RWPE1 (cell line): ENCODE measurements around the gene PLA2G2C.

ENCODE experiments used
- CTCF ChIA-PET: fragments of 350-600 bp; sonication (Branson Sonifier 250); formaldehyde crosslinking; extraction: SDS; loops from one replicate; lab custom pipeline; 2021; lab: Yijun Ruan, JAX
- POLR2A ChIA-PET: fragments of 400-600 bp; formaldehyde crosslinking; extraction: SDS; loops from one replicate; lab custom pipeline; 2020; ENCODE audit warnings: antibody characterized with exemption; ENCODE audit not compliant: low non-redundant PET; lab: Yijun Ruan, JAX
- DNase-seq: peaks from one replicate; pipeline ENCODE4 v3.0.0; 2012; ENCODE audit warnings: low spot score
- H3K27ac ChIP-seq: fragments of 450-650 bp; 2 replicates; pipeline ENCODE4 v1.5.1; 2017
- TF ChIP-seq, protein P1 (sequence below): fragments of 450-650 bp; conservative IDR thresholded peaks from 2 replicates; pipeline ENCODE4 v1.5.1; 2017; ENCODE audit warnings: low read depth, mild to moderate bottlenecking

The PLA2G2C gene

DNA sequence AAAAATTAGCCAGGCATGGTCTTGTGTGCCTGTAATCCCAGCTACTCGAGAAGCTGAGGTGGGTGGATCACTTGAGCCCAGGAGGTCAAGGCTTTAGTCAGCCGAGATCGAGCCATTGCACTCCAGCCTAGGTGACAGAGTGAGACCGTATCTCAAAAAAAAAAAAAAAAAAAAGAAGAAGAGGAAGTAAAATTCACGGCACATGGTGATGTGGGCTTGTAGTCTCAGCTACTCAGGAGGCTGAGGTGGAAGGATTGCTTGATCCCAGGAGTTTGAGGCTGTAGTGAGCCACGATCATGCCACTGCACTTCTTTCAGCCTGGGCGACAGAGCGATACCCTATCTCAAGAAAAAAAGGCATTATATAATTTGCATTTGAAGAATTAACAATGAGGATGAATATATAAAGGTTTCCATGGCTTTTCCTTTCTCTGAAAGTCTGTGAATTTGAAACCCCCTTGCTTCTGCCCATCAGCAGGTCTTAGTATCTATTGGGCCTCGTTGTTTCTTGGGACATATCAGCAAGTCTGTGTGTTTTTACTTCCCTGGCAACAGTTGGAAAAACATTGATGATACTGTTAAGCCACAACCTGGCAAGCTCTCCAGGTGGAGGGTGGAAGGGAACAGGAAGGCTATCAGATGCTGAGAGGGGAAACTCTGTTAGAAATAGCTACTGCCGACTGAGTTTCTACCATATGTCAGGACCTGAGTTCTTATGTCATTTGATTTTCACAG lies 62.4 kb downstream of the PLA2G2C start:
- DNase-seq, result no peak
- TF ChIP-seq, protein P1, sequence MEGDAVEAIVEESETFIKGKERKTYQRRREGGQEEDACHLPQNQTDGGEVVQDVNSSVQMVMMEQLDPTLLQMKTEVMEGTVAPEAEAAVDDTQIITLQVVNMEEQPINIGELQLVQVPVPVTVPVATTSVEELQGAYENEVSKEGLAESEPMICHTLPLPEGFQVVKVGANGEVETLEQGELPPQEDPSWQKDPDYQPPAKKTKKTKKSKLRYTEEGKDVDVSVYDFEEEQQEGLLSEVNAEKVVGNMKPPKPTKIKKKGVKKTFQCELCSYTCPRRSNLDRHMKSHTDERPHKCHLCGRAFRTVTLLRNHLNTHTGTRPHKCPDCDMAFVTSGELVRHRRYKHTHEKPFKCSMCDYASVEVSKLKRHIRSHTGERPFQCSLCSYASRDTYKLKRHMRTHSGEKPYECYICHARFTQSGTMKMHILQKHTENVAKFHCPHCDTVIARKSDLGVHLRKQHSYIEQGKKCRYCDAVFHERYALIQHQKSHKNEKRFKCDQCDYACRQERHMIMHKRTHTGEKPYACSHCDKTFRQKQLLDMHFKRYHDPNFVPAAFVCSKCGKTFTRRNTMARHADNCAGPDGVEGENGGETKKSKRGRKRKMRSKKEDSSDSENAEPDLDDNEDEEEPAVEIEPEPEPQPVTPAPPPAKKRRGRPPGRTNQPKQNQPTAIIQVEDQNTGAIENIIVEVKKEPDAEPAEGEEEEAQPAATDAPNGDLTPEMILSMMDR, result no peak
- POLR2A ChIA-PET, result interaction anchor here (0.5 kb wide), 1 partner anchor 379 kb away, joined by 4 read pairs; no protein-coding TSS in a partner anchor
- CTCF ChIA-PET, result interaction anchor here (1.4 kb wide), 1 partner anchor 28 kb away, joined by 4 read pairs; no protein-coding TSS in a partner anchor
- no peak overlapping the region for H3K27ac ChIP-seq

DNA sequence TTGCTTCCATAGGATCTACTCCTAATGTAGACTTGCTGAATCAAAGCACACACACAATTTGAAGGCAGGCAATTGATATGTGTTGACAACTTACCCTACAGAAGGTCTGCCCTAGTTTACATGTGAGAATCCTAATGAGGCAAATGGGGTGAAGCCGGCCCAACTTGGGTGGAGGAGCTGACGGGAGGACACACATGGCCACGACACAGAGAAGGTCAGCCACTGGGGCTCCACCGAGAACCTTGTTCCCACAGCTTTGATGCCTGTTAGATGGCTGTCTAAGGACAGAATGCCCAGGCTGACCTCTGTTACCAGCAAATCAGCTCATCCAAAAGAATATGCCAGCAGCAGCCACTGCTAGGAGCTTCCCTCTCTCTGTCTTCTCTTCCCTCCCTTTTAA lies 65.5 kb downstream of the PLA2G2C start:
- TF ChIP-seq, protein P1, result no peak
- POLR2A ChIA-PET, result no interaction called here
- no peak overlapping the region for H3K27ac ChIP-seq
- CTCF ChIA-PET, result interaction anchor here (0.7 kb wide), 1 partner anchor 67 kb away, joined by 3 read pairs; no protein-coding TSS in a partner anchor
- DNase-seq, result no peak

GRCh38 chr1:20119347-20119746 lies 67.0 kb downstream of the PLA2G2C start, which contains the start of gene PLA2G2D:
Gene PLA2G2D, minus strand, starts transcription at chr1:20119536. Its CDS starts 38 bp downstream, at chr1:20119498.
- TF ChIP-seq, protein P1, result no peak
- ChIA-PET POLR2A (no interaction called here), CTCF (no interaction called here)
- no peak within 1 kb of the TSS for H3K27ac ChIP-seq
- no peak for DNase-seq

- ChIA-PET CTCF (interaction anchor here (0.6 kb wide), 1 partner anchor 9 kb away, joined by 3 read pairs; no protein-coding TSS in a partner anchor), POLR2A (no interaction called here)
- H3K27ac ChIP-seq, result no peak overlapping the region
- DNase-seq, result no peak
- TF ChIP-seq, protein P1, result no peak
Observed at GRCh38 chr1:20117236-20117635, 69.1 kb downstream of the PLA2G2C start.

GRCh38 chr1:20115916-20116315 lies 70.4 kb downstream of the PLA2G2C start:
- DNase-seq, result no peak
- TF ChIP-seq, protein P1, result no peak
- CTCF ChIA-PET, result no interaction called here
- H3K27ac ChIP-seq, result no peak overlapping the region
- POLR2A ChIA-PET, result no interaction called here

DNA sequence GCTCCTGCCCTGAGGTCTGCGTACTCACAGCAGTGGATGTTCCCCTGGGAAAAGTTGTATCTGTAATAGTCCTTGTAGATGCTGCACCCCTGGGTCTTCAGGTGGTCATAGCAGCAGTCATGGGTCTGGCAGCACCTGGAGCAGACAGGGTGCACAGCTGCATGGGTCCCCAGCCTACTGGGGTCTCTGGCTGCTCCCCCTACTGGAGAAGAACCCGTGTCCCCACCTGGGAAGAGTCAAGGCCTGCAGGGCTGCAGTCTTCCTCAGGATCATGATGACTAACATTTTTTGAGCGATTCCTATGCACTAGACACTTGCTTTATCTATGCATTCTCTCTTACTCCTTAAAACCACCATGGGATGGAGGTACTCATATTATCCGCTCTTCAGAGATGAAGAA lies 70.8 kb downstream of the PLA2G2C start:
- CTCF ChIA-PET, result interaction anchor here (0.5 kb wide), 1 partner anchor 10 kb away, joined by 3 read pairs; no protein-coding TSS in a partner anchor

More for the DNA sequence above, 70.8 kb downstream of the PLA2G2C start:
- H3K27ac ChIP-seq, result no peak overlapping the region
- no peak for DNase-seq
- POLR2A ChIA-PET, result no interaction called here
- TF ChIP-seq, protein P1, result no peak
